A673 (cell line): ENCODE measurements around the gene GALNT2.

ENCODE experiments used
- CTCF ChIP-seq: fragments of 300-800, 200-600 bp; sonication (generic); conservative IDR thresholded peaks from 2 replicates; pipeline ENCODE4 v1.5.1; 2017; ENCODE audit warnings: low read depth, mild to moderate bottlenecking, antibody characterized with exemption, low read length, moderate library complexity, mixed read lengths
- EZH2 ChIP-seq: fragments of 200-600 bp; sonication (generic); IDR thresholded peaks from 2 replicates; pipeline ENCODE4 v1.6.1; 2017; ENCODE audit warnings: borderline replicate concordance, low read depth, mild to moderate bottlenecking, mixed read lengths, antibody characterized with exemption, low read length; ENCODE audit not compliant: poor library complexity, severe bottlenecking

DNA sequence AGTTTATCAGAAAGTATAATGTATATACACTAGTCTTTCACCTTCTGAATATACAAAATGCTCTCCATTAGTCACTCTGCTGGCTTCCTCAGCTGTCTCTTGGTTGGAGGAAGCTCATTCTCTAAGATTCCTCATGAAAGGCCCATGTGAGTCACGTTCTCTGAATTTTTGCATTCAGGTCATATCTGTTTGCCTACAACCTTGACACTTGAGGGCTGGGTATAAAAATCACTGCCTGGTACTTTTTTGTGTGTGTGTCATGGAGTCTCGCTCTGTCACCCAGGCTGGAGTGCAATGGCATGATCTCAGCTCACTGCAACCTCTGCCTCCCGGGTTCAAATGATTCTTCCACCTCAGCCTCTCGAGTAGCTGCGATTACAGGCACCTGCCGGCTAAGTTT, 2.8 kb upstream of the GALNT2 start:
- TF ChIP-seq CTCF: no peak
- TF ChIP-seq EZH2: no peak
